Stimulated activated CD8-positive, alpha-beta memory T cell treated with anti-CD3 and anti-CD28 coated beads, Interleukin-2, amount 100 ng/mL, for 1 hour (primary cell): Measurements from ENCODE around the gene F10.

Experiments
- DNase-seq, 2 donors: peaks; one replicate each; pipeline ENCODE4 v3.0.0-alpha.2; 2020; ENCODE audit warnings: low read depth in 2 of 2

The F10 gene

GRCh38 chr13:113169277-113170272 lies 47.0 kb downstream of the F10 start:
- no peak for DNase-seq

- no peak for DNase-seq
Measured at GRCh38 chr13:113170511-113170910, 47.9 kb downstream of the F10 start.

GRCh38 chr13:113171250-113172125 lies 48.9 kb downstream of the F10 start:
- no peak for DNase-seq

GRCh38 chr13:113172419-113172926 lies 49.9 kb downstream of the F10 start:
- no peak for DNase-seq

GRCh38 chr13:113176280-113176679 lies 53.7 kb downstream of the F10 start:
- DNase-seq: peak in 1 of 2 donors; percentile 43

- DNase-seq: no peak
Measured at GRCh38 chr13:113176822-113177221, 54.2 kb downstream of the F10 start.

- DNase-seq: no peak
Measured at GRCh38 chr13:113178070-113178895, 55.7 kb downstream of the F10 start.

GRCh38 chr13:113178896-113179167 lies 56.2 kb downstream of the F10 start:
- no peak for DNase-seq

GRCh38 chr13:113179374-113180230 lies 57.0 kb downstream of the F10 start:
- no peak for DNase-seq

GRCh38 chr13:113182046-113182445 lies 59.4 kb downstream of the F10 start:
- DNase-seq: no peak

GRCh38 chr13:113183450-113184129 lies 61.0 kb downstream of the F10 start:
- no peak for DNase-seq

- DNase-seq: no peak
Measured at GRCh38 chr13:113184568-113185440, 62.2 kb downstream of the F10 start.

GRCh38 chr13:113186061-113186900 lies 63.7 kb downstream of the F10 start:
- no peak for DNase-seq

GRCh38 chr13:113187263-113187669 lies 64.7 kb downstream of the F10 start:
- no peak for DNase-seq

- no peak for DNase-seq
Measured at GRCh38 chr13:113187883-113188665, 65.5 kb downstream of the F10 start.

- no peak for DNase-seq
Measured at GRCh38 chr13:113190181-113190580, 67.6 kb downstream of the F10 start.

GRCh38 chr13:113192279-113192678 lies 69.7 kb downstream of the F10 start:
- DNase-seq: no peak
